Mesenchymal stem cell (in vitro differentiated cells and primary cell): ENCODE data around the gene HSD3B1.

Experiments used
- DNase-seq: peaks from one replicate; pipeline ENCODE4 v3.0.0-alpha.2; 2013
- H2AFZ ChIP-seq: one replicate; pipeline ENCODE4 v1.6.1; 2013; ENCODE audit warnings: low read depth, mild to moderate bottlenecking, control low read depth, inconsistent platforms, low read length, moderate library complexity
- H2AK5ac ChIP-seq: 2 replicates; pipeline ENCODE4 v1.6.1; 2013; ENCODE audit warnings: low read length, moderate library complexity, mild to moderate bottlenecking, inconsistent platforms; ENCODE audit not compliant: severe bottlenecking
- H2BK120ac ChIP-seq: one replicate; pipeline ENCODE4 v1.6.1; 2013; ENCODE audit warnings: low read depth, mild to moderate bottlenecking, inconsistent platforms, low read length, moderate library complexity
- H2BK12ac ChIP-seq, 2 experiments: one replicate each; pipeline ENCODE4 v1.6.1; 2013; ENCODE audit warnings: inconsistent platforms in 2 of 2, low read length in 2 of 2, mild to moderate bottlenecking in 2 of 2, moderate library complexity in 2 of 2, control low read depth in 1 of 2
- H2BK15ac ChIP-seq: one replicate; pipeline ENCODE4 v1.6.1; 2013; ENCODE audit warnings: mild to moderate bottlenecking, low read depth, inconsistent platforms; ENCODE audit not compliant: poor library complexity, severe bottlenecking
- H2BK5ac ChIP-seq: 2 replicates; pipeline ENCODE4 v1.6.1; 2013; ENCODE audit warnings: low read depth, mild to moderate bottlenecking, low read length, control low read depth, inconsistent platforms; ENCODE audit not compliant: poor library complexity, severe bottlenecking
- H3K14ac ChIP-seq, 2 experiments: one replicate each; pipeline ENCODE4 v1.6.1; 2013; ENCODE audit warnings: inconsistent platforms in 2 of 2, low read length in 2 of 2, control low read depth in 1 of 2, mild to moderate bottlenecking in 1 of 2, moderate library complexity in 1 of 2
- H3K18ac ChIP-seq, 2 experiments: one replicate each; pipeline ENCODE4 v1.6.1; 2013; ENCODE audit warnings: inconsistent platforms in 2 of 2, low read length in 2 of 2, control low read depth in 1 of 2, low read depth in 1 of 2, mild to moderate bottlenecking in 1 of 2
- H3K23ac ChIP-seq, 2 experiments: one replicate each; pipeline ENCODE4 v1.6.1; 2013; ENCODE audit warnings: inconsistent platforms in 2 of 2, low read length in 2 of 2, mild to moderate bottlenecking in 2 of 2, moderate library complexity in 2 of 2, control low read depth in 1 of 2
- H3K27ac ChIP-seq: 2 replicates; pipeline ENCODE4 v1.5.1; 2013; ENCODE audit warnings: mild to moderate bottlenecking, moderate library complexity, low read length, control low read depth, inconsistent platforms; ENCODE audit not compliant: poor library complexity, severe bottlenecking
- H3K27me3 ChIP-seq, 2 experiments: 2 replicates each; pipeline versions ENCODE4 v1.6.1 to v1.7.0; 2013; ENCODE audit warnings: low read length in 2 of 2, mild to moderate bottlenecking in 2 of 2, moderate library complexity in 2 of 2, control low read depth in 1 of 2, inconsistent platforms in 1 of 2; ENCODE audit not compliant: control insufficient read depth in 1 of 2, insufficient read depth in 1 of 2
- H3K36me3 ChIP-seq, 2 experiments: 2 replicates each; pipeline versions ENCODE4 v1.6.1 to v1.7.0; 2013; ENCODE audit warnings: low read length in 2 of 2, control low read depth in 1 of 2, inconsistent platforms in 1 of 2, low read depth in 1 of 2, mild to moderate bottlenecking in 1 of 2; ENCODE audit not compliant: insufficient read depth in 2 of 2, control insufficient read depth in 1 of 2
- H3K4ac ChIP-seq, 2 experiments: one replicate each; pipeline ENCODE4 v1.6.1; 2013; ENCODE audit warnings: inconsistent platforms in 2 of 2, low read length in 2 of 2, mild to moderate bottlenecking in 2 of 2, moderate library complexity in 2 of 2, control low read depth in 1 of 2, low read depth in 1 of 2
- H3K4me1 ChIP-seq: 2 replicates; pipeline ENCODE4 v1.6.1; 2013; ENCODE audit warnings: low read depth, low read length, control low read depth; ENCODE audit not compliant: control insufficient read depth, insufficient read depth
- H3K4me2 ChIP-seq: 2 replicates; pipeline ENCODE4 v1.6.1; 2013; ENCODE audit warnings: low read length, mild to moderate bottlenecking, inconsistent platforms; ENCODE audit not compliant: poor library complexity, severe bottlenecking
- H3K4me3 ChIP-seq, 2 experiments: 2 replicates each; pipeline versions ENCODE4 v1.5.1 to v1.7.0; 2013; ENCODE audit warnings: low read length in 2 of 2, mild to moderate bottlenecking in 2 of 2, control low read depth in 1 of 2, low read depth in 1 of 2; ENCODE audit not compliant: insufficient read depth in 1 of 2
- H3K79me1 ChIP-seq: replicated peaks from 2 replicates; pipeline ENCODE4 v1.6.1; 2013; ENCODE audit warnings: mild to moderate bottlenecking, control low read depth, low read length, inconsistent platforms; ENCODE audit not compliant: poor library complexity, severe bottlenecking
- H3K9ac ChIP-seq: 2 replicates; pipeline ENCODE4 v1.7.0; 2013; ENCODE audit warnings: mild to moderate bottlenecking, low read length, moderate library complexity
- H3K9me3 ChIP-seq: 2 replicates; pipeline ENCODE4 v1.7.0; 2013; ENCODE audit warnings: mild to moderate bottlenecking, low read length; ENCODE audit not compliant: control insufficient read depth
- H4K8ac ChIP-seq: one replicate; pipeline ENCODE4 v1.6.1; 2013; ENCODE audit warnings: inconsistent platforms, mild to moderate bottlenecking, low read length, moderate library complexity
- H4K91ac ChIP-seq: one replicate; pipeline ENCODE4 v1.6.1; 2013; ENCODE audit warnings: mild to moderate bottlenecking, low read length, inconsistent platforms
- WGBS: methylation state at CpG from one replicate; pipeline ENCODE4 v1.1.7; 2013; ENCODE audit warnings: mixed read lengths; 5-methylcytosine and 5-hydroxymethylcytosine counted together

HSD3B1 gene

GRCh38 chr1:119510046-119510445, 3.0 kb downstream of the HSD3B1 start:
- H3K4me1 ChIP-seq = no peaks in the 10 kb centered on the region
- H3K9me3 ChIP-seq = no peaks in the 10 kb centered on the region
- no peak overlapping the region for H3K23ac ChIP-seq
- no peak overlapping the region for H2BK5ac ChIP-seq
- H2BK120ac ChIP-seq = no peak overlapping the region
- H3K18ac ChIP-seq = no peak overlapping the region
- H2BK15ac ChIP-seq = no peak overlapping the region
- no peak overlapping the region for H4K91ac ChIP-seq
- H3K79me1 ChIP-seq = no peaks in the 10 kb centered on the region
- DNase-seq = no peak
- no peak overlapping the region for H3K9ac ChIP-seq
- no peak overlapping the region for H3K4me3 ChIP-seq
- no peak overlapping the region for H3K14ac ChIP-seq
- no peak overlapping the region for H3K4me2 ChIP-seq
- H3K36me3 ChIP-seq = no peaks in the 10 kb centered on the region
- peaks cover 3 to 14% of the 10 kb centered on the region in 2 experiments for H3K27me3 ChIP-seq
- H2AFZ ChIP-seq = no peak overlapping the region
- no peak overlapping the region for H3K4ac ChIP-seq
- H4K8ac ChIP-seq = no peak overlapping the region
- no peak overlapping the region for H2BK12ac ChIP-seq
- H3K27ac ChIP-seq = no peak overlapping the region
- no peak overlapping the region for H2AK5ac ChIP-seq
- WGBS = 90% methylated on average over 2 of the region's 2 CpGs

DNA sequence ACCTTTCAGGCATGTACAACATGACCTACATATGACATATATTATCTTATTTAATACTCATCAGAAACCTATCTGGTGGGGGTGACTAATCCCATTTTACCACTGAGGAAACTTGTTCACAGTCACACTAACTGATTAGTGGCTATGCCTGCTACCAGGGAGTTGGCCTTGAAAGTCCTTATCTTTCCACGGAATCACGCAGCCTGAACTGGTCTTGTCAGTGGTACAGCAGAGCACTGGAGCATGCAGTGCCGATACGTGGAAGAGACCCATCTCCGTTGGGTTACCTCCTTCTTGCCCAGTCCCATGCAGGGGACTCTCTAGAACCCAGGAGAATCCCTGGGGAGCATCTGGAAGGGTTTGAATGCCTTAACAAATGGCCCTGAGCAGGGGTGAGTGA, 8.2 kb downstream of the HSD3B1 start:
- H3K9ac ChIP-seq = no peak overlapping the region
- H3K27ac ChIP-seq = no peak overlapping the region
- H3K79me1 ChIP-seq = no peaks in the 10 kb centered on the region
- no peak overlapping the region for H2BK120ac ChIP-seq
- H3K4me1 ChIP-seq = no peaks in the 10 kb centered on the region
- 79% methylated on average over 5 of the region's 5 CpGs for WGBS
- no peak overlapping the region for H3K4me3 ChIP-seq
- no peak overlapping the region for H2AFZ ChIP-seq
- no peak overlapping the region for H4K91ac ChIP-seq
- H3K14ac ChIP-seq = no peak overlapping the region
- no peak overlapping the region for H3K4me2 ChIP-seq
- no peak for DNase-seq
- no peak overlapping the region for H3K23ac ChIP-seq
- no peak overlapping the region for H2BK15ac ChIP-seq
- H2BK12ac ChIP-seq = no peak overlapping the region
- H2AK5ac ChIP-seq = no peak overlapping the region
- H3K9me3 ChIP-seq = no peaks in the 10 kb centered on the region
- H3K27me3 ChIP-seq = peaks cover 13 to 47% of the 10 kb centered on the region in 2 experiments
- no peaks in the 10 kb centered on the region for H3K36me3 ChIP-seq
- no peak overlapping the region for H3K18ac ChIP-seq
- H4K8ac ChIP-seq = no peak overlapping the region
- no peak overlapping the region for H2BK5ac ChIP-seq
- no peak overlapping the region for H3K4ac ChIP-seq

GRCh38 chr1:119516247-119516646, 9.2 kb downstream of the HSD3B1 start:
- Histone ChIP-seq H3K4ac (no peak overlapping the region), H3K79me1 (no peaks in the 10 kb centered on the region), H2BK15ac (no peak overlapping the region), H3K4me1 (no peaks in the 10 kb centered on the region), H3K27me3 (peaks cover 13 to 44% of the 10 kb centered on the region in 2 experiments), H3K27ac (no peak overlapping the region), H3K18ac (no peak overlapping the region), H4K91ac (no peak overlapping the region), H3K9ac (no peak overlapping the region), H3K4me3 (no peak overlapping the region), H4K8ac (no peak overlapping the region), H2BK5ac (no peak overlapping the region), H3K9me3 (no peaks in the 10 kb centered on the region), H3K23ac (no peak overlapping the region), H3K14ac (no peak overlapping the region), H3K4me2 (no peak overlapping the region), H2AFZ (no peak overlapping the region), H2BK120ac (no peak overlapping the region), H2BK12ac (no peak overlapping the region), H3K36me3 (no peaks in the 10 kb centered on the region), H2AK5ac (no peak overlapping the region)
- DNase-seq = no peak

- 83% methylated on average over 5 of the region's 5 CpGs for WGBS
- Histone ChIP-seq H3K18ac (no peak overlapping the region), H3K36me3 (no peaks in the 10 kb centered on the region), H2BK5ac (no peak overlapping the region), H2BK120ac (no peak overlapping the region), H4K91ac (no peak overlapping the region), H3K14ac (no peak overlapping the region), H3K9me3 (no peaks in the 10 kb centered on the region), H3K9ac (no peak overlapping the region), H3K27ac (no peak overlapping the region), H3K4me2 (no peak overlapping the region), H2AK5ac (no peak overlapping the region), H3K27me3 (peaks cover 13 to 40% of the 10 kb centered on the region in 2 experiments), H2BK12ac (no peak overlapping the region), H3K79me1 (no peaks in the 10 kb centered on the region), H2BK15ac (no peak overlapping the region), H3K4ac (no peak overlapping the region), H3K4me1 (no peaks in the 10 kb centered on the region), H2AFZ (no peak overlapping the region), H3K23ac (no peak overlapping the region), H3K4me3 (no peak overlapping the region), H4K8ac (no peak overlapping the region)
- DNase-seq = no peak
Observed at GRCh38 chr1:119516680-119517079, 9.7 kb downstream of the HSD3B1 start.
